HG03060 (cell line): ENCODE data around the gene AP1G1.
"Not testable (repeated sequence)": the region's sequence is repeated elsewhere in the genome, so short reads cannot be mapped to it uniquely, and the experiment has no call there.

Source experiments
- ATAC-seq: cut with Tn5 transposase; IDR thresholded peaks from one replicate; pipeline ENCODE4 v1.9.1; 2021; ENCODE audit warnings: low read depth, moderate number of reproducible peaks; ENCODE audit not compliant: unreplicated experiment

AP1G1 gene

DNA sequence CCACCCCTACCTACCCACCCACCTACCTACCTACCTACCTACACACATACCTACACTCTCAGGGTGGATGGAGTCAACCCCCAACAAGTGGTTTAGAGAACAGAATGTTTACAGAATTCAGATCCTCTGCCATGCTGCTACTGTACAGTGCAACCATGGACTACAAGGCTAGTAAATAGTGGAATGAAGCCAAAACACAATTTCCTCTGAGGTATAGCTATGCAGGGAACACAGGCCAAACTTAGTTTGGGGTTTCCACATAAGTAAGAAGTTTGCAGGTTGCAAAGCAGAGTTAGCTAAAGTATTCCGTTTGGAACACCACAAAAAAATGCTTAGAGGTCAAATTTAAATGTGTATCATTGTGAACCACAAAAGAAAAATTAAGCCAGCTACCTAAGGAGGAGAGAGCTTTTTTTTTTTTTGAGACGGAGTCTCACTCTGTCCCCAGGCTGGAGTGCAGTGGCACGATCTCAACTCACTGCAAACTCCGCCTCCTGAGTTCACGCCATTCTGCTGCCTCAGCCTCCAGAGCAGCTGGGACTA, 2.7 kb upstream of the AP1G1 start:
- ATAC-seq = no peak

DNA sequence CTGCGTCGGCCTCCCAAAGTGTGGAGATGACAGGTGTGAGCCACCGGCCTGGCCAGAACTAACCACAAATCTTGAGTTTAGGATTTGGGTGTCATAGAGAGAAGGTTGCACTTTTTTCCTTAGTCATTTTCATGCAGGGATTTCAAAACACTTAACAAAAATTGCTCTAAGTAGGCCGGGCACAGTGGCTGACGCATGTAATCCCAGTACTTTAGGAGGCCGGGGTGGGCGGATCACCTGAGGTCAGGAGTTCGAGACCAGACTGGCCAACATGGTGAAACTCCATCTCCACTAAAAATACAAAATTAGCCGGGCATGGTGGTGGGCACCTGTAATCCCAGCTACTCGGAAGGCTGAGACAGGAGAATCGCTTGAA, 1.5 kb upstream of the AP1G1 start:
- not testable (repeated sequence) for ATAC-seq

DNA sequence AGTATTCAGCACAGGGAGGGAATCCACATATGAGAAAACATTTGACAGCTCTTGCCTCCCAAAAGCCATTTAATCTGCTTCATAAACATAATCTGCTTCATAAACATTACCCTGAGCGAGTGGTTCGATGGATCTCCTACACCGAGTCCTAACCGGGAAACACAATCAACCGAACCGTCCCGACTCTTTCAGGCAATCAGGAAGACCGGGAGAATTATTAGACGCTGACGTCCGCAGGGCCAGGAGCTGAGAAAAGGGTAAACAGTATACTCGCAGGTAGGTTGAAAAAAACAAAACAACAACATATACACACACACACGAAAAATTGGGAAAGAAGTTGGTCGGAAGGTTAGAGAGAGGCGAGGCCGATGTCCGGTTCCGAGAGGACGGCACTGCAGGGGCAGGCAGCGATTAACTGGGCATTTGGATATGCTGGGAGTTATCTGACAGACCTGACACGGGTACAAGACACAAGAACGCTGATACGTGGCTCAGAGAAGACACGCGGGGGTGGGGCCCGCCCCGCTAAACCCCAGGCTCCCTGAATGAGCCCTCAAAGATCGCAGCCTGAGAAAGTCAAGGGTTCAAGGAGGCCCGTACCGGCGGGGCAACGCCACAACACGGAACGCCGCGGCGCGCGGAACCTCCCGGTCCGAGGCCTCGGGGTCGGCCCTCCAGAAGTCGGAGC, 585 bp downstream of the AP1G1 start:
- peak; percentile 20 for ATAC-seq

- no peak for ATAC-seq
Observed at GRCh38 chr16:71803305-71803690, 5.3 kb downstream of the AP1G1 start.

- ATAC-seq = no peak
Observed at GRCh38 chr16:71796501-71797097, 12.0 kb downstream of the AP1G1 start.

DNA sequence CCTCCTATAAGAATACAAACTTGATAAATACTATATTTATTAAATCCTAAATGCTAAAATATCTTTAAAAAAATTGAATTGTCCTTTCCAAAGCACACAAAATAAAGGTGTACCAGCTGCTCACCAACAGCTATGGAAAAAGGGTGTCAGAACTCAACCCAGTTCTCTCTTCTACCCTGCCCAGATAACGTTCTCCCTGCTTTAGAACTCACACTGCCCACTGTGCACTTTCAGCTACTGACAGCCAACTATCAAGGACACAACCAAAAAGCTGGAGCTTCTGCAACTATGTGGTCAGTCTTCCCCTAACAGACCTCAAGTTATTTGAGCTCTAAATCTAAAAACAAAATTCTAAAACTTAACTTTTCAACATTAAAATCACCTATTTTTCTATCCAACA, 13.7 kb downstream of the AP1G1 start:
- ATAC-seq = no peak

DNA sequence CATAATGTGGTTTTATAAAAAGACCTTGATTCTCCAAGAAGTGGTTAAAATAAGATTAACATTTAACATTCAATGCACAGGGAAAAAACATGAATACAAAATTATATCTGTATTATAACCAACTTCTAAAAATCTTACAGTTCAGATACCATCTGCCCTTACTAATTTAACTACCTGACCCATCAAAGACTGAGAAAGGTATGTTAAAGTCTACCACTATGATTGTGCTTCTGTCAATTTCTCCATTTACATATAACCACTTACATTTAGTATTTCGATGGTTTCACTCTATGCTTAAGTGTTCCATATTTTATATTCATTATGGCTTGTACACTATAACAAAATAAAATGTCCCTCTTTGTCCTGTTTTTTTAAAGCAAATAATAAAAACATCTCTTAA, 14.6 kb downstream of the AP1G1 start:
- ATAC-seq = no peak

DNA sequence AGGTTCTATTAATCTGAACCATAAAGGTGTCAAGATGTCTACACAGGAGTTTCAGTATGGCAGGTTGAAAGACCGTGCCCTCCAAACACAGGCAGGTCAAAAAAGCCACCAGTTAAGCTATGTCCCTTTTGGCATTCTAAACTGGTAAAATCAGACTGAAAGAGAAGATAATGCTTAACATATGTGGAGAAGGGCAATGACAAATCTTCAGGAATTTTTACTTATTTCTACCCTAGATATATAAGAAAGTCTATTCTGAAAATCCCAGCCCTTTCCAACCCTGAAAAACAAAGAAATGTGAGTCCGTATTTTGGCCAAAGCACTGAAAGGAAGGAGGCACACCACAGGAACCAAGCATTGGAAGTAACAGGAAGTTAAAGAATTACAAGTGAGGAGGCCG, 16.5 kb downstream of the AP1G1 start:
- ATAC-seq = no peak

DNA sequence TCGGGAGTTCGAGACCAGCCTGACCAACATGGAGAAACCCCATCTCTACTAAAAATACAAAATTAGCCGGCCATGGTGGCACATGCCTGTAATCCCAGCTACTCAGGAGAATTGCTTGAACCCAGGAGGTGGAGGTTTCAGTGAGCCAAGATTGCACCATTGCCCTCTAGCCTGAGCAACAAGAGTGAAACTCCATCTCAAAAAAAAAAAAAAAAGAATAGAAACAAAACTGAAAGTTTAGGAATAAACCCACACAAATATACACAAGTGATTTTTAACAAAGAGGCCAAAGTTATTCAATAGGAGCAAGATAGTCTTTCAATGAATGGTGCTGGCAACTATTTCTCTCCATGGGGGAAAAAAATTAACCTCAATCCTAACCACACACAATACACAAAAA, 18.3 kb downstream of the AP1G1 start:
- not testable (repeated sequence) for ATAC-seq

- no peak for ATAC-seq
Observed at GRCh38 chr16:71789136-71789535, 19.5 kb downstream of the AP1G1 start.

DNA sequence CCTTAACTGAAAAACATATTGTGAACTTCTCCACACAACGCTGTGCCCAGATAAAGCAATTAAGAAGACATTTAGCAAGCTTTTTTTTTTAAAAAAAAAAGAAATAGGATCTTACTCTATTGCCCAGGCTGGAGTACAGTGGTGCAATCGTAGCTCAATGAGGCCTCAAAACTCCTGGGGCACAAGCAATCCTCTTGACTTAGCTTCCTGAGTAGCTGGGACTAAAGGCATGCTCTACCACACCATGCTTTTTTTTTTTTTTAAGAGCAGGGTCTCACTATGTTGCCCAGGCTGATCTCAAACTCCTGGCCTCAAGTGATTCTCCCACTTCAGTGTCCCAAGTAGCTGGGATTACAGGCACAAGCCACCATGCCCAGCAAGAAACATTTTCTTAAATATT, 20.1 kb downstream of the AP1G1 start:
- no peak for ATAC-seq

GRCh38 chr16:71785143-71785542, 23.5 kb downstream of the AP1G1 start:
- ATAC-seq = not testable (repeated sequence)

DNA sequence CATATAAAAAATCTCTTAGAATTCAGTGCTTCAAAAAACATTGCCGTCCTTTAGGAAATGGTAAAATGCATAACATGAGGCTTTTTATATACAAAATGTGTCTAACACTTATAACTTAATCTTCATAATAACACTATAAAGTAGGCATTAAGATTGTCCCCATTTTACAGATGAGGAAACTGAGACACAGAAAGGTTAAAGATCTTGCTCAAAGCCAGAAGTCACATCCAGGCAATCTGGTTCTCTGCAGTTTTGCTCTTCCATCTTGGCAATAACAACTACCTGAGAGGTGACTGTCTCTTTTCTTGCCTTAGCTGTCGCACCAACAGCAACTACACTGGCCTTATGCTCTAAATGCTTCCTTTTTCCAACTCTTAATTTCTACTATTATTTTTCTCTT, 24.5 kb downstream of the AP1G1 start:
- no peak for ATAC-seq

DNA sequence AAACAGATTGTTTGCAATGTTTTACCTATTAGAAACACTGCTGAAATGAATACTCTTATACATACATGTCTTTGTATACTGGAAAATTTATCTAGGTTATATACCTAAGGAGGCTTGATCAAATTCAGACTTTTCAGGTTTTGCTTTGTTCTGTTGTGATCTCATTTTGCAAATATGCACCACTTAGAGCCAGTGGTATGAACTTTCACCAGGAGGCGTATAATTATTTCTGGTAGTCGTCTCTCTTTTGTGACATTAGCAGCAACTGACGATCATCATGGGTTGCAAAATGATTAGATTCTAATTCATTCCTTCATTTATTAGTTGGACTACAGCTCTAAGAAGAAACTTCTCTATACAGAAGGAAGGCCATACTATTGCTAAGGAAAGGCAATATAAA, 26.9 kb downstream of the AP1G1 start:
- no peak for ATAC-seq

DNA sequence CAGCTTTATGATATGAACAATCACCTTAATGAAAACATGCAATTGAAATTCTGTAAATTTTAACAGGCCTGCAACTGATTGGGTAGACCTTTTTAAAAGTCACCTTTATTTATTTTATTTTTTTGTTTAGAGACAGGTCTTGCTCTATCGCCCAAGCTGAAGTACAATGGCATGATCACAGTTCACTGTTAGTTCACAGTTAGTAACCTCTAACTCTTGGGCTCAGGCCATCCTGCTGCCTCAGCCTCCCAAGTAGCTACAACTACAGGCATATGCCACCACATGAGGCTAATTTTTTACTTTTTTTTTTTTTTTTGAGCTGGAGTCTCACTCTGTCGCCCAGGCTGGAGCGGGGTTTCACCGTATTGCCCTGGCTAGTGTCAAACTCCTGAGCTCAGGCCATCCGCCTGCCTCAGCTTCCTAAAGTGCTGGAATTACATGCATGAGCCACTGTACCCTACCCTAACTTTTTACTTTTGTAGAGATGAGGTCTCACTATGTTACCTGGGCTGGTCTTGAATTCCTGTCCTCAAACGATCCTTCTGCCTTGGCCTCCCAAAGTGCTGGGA, 28.0 kb downstream of the AP1G1 start:
- ATAC-seq = no peak

DNA sequence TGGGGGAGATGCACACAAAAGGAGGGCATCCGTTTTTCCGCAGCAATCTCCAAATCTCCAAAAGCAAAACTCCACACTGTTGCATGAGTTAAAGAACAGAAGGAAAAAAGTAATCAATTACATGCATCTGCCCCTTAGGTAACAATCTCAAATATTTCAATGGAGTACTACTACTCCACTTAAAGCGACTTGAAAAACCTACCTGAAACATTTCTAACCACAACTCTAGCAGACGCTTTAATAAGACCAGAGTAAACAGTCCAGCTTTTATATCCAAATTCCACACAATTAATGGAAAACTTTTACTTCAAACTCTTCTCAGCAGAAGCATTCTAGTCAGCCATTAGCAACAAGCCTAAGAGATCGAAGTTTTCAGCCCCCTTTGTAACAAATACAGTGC, 29.9 kb downstream of the AP1G1 start:
- no peak for ATAC-seq

GRCh38 chr16:71777329-71777728, 31.3 kb downstream of the AP1G1 start:
- ATAC-seq = no peak

DNA sequence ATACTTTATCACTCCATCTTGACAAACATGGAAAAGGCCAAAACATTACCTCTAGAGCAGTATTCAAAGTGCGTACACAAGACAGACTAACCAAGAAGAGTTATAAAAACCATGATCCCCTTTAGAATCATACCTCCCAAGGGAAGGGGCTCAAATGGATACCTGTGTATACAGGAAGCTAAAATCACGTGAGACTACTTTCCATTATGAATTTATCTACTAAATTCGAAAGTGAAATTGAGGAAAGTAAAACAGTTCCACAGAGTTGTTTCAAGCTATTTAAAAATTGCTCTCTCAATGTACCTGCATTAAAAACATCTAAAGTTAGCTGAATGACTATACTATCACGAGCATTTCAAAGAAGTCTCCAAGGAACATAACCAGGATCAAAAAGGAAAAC, 32.7 kb downstream of the AP1G1 start:
- no peak for ATAC-seq

DNA sequence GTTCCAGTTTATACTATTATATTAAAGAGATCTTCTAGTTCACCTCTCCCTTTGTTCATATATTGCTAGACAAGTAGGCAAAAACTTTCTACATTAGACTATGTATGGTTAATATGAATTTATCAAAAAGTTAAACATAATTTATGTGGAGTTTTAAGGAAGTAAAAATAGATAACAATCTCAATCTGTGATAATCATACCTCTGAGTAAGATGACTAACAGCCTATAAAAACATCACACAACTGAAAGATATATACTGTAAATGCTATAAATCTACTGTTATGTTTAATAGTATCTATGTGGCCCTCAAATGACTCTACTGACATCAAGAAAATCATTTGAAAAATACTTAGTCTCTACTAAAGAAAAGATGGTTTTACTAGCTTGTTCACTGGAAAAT, 37.1 kb downstream of the AP1G1 start:
- no peak for ATAC-seq

GRCh38 chr16:71769222-71769621, 39.4 kb downstream of the AP1G1 start:
- ATAC-seq = no peak

GRCh38 chr16:71767060-71767900, 41.4 kb downstream of the AP1G1 start:
- ATAC-seq = no peak
